HepG2 (cell line): ENCODE results near the gene ZPR1. TPM values are rescaled to one million over a fixed set of nuclear protein-coding genes. Genes with fewer than 3 reads are reported as not detected.

Experiments
- ARID4A ChIP-seq: sonication (generic); formaldehyde crosslinking; IDR thresholded peaks from 2 replicates; pipeline ENCODE4 v1.5.0; 2020; ENCODE audit warnings: mild to moderate bottlenecking, missing genetic modification reagents, borderline replicate concordance
- ATM ChIP-seq: fragments of 450-650 bp; IDR thresholded peaks from 2 replicates; pipeline ENCODE4 v1.7.1; 2017; ENCODE audit warnings: mild to moderate bottlenecking, borderline replicate concordance
- BCL6 ChIP-seq: IDR thresholded peaks from 2 replicates; pipeline ENCODE4 v1.6.1; 2016; ENCODE audit warnings: missing genetic modification reagents, missing compliant biosample characterization
- HMGA1 ChIP-seq: sonication (generic); formaldehyde crosslinking; conservative IDR thresholded peaks from 2 replicates; pipeline ENCODE4 v1.4.0; 2020; ENCODE audit warnings: missing genetic modification reagents
- RFX1 ChIP-seq: fragments of 450-650 bp; IDR thresholded peaks from 2 replicates; pipeline ENCODE4 v1.6.1; 2017
- SMYD3 ChIP-seq: sonication (generic); formaldehyde crosslinking; IDR thresholded peaks from 2 replicates; pipeline ENCODE4 v1.8.1; 2023; ENCODE audit warnings: mild to moderate bottlenecking, missing genetic modification reagents
- STAT5B ChIP-seq: sonication (generic); formaldehyde crosslinking; IDR thresholded peaks from 2 replicates; pipeline ENCODE4 v1.4.0; 2020; ENCODE audit warnings: missing genetic modification reagents
- TGIF2 ChIP-seq: IDR thresholded peaks from 2 replicates; pipeline ENCODE4 v1.6.1; 2016; ENCODE audit warnings: control low read depth, missing compliant biosample characterization
- TP53 ChIP-seq: sonication (generic); formaldehyde crosslinking; conservative IDR thresholded peaks from 2 replicates; pipeline ENCODE4 v1.4.0; 2020; ENCODE audit warnings: missing genetic modification reagents
- ZBTB3 ChIP-seq: sonication (generic); formaldehyde crosslinking; IDR thresholded peaks from 2 replicates; pipeline ENCODE4 v1.4.0; 2020; ENCODE audit warnings: low read depth, mild to moderate bottlenecking, moderate library complexity, missing genetic modification reagents, borderline replicate concordance
- ZBTB49 ChIP-seq: sonication (generic); formaldehyde crosslinking; IDR thresholded peaks from 2 replicates; pipeline ENCODE4 v1.4.0; 2020; ENCODE audit warnings: missing genetic modification reagents, borderline replicate concordance
- ZKSCAN8 ChIP-seq: IDR thresholded peaks from 2 replicates; pipeline ENCODE4 v1.6.1; 2016; ENCODE audit warnings: borderline replicate concordance, missing genetic modification reagents, missing compliant biosample characterization
- ZNF12 ChIP-seq: sonication (generic); formaldehyde crosslinking; IDR thresholded peaks from 2 replicates; pipeline ENCODE4 v1.5.0; 2020; ENCODE audit warnings: missing genetic modification reagents
- ZNF674 ChIP-seq: sonication (generic); formaldehyde crosslinking; IDR thresholded peaks from 2 replicates; pipeline ENCODE4 v1.5.0; 2020; ENCODE audit warnings: low read depth, mild to moderate bottlenecking, missing genetic modification reagents
- ZNF678 ChIP-seq: sonication (generic); formaldehyde crosslinking; IDR thresholded peaks from 2 replicates; pipeline ENCODE4 v1.4.0; 2020; ENCODE audit warnings: mild to moderate bottlenecking, missing genetic modification reagents
- ZNF780A ChIP-seq: sonication (generic); formaldehyde crosslinking; IDR thresholded peaks from 2 replicates; pipeline ENCODE4 v1.8.0; 2022; ENCODE audit warnings: mild to moderate bottlenecking, missing genetic modification reagents, moderate library complexity
- ZNF790 ChIP-seq: sonication (generic); formaldehyde crosslinking; IDR thresholded peaks from 2 replicates; pipeline ENCODE4 v1.8.0; 2022; ENCODE audit warnings: missing genetic modification reagents, mild to moderate bottlenecking, borderline replicate concordance
- polyA plus RNA-seq, 8 experiments: library from polyadenylated mRNA; depleted of rRNA in 3 of 8; stranded (reverse) in 7 of 8; unstranded in 1 of 8; fragments of >200 nt; fragmentation: Illumina TruSeq in 4 of 8; extraction: Trizol in 4 of 8; gene quantifications; 2 replicates each; pipeline versions ENCODE4 v1.2.1 to v1.2.3, GENCODE V29; 2011 to 2016; ENCODE audit warnings: low read depth in 4 of 8, missing spikeins in 1 of 8, mixed read lengths in 1 of 8; ENCODE audit not compliant: insufficient read depth in 1 of 8
- total RNA-seq, 5 experiments: library from RNA; depleted of rRNA; stranded (reverse); fragments of >200 nt; fragmentation: Illumina TruSeq; extraction: Trizol; gene quantifications; 2 replicates each; pipeline ENCODE4 v1.2.3, GENCODE V29; 2016; ENCODE audit warnings: low read depth in 1 of 5
- TF ChIP-seq, protein P1 (sequence below): fragments of 450-650 bp; IDR thresholded peaks from 2 replicates; pipeline ENCODE4 v1.6.1; 2016
- TF ChIP-seq, protein P2 (sequence below), 2 experiments: sonication (generic) in 1 of 2; formaldehyde crosslinking in 1 of 2; IDR thresholded peaks; 2 replicates each; pipeline versions ENCODE4 v1.4.0 to v1.6.1; 2018 to 2020; ENCODE audit warnings: missing genetic modification reagents in 2 of 2, borderline replicate concordance in 1 of 2, low read depth in 1 of 2, mild to moderate bottlenecking in 1 of 2, missing biosample characterization in 1 of 2

Gene ZPR1
- total and polyA plus RNA-seq, 2 of the 13 experiments (the other 11 are each of a cell fraction or from before 2014, with no cell fraction given): 40.0 to 79.3 TPM

- TF ChIP-seq ZNF780A (CRISPR knock-in tag) (no peak; the same call in 1 of the 2 replicates), TGIF2 (CRISPR knock-in tag) (0 out of 2 replicates have a peak, but pooled peaks have one; percentile 13), ZNF790 (CRISPR knock-in tag) (no peak), ZNF674 (CRISPR knock-in tag) (no peak), BCL6 (CRISPR knock-in tag) (peak; percentile 84), ZBTB49 (CRISPR knock-in tag) (no peak), ZBTB3 (CRISPR knock-in tag) (no peak), ATM (no peak), ARID4A (CRISPR knock-in tag) (peak; percentile 33; the same call in 1 of the 2 replicates), ZNF12 (CRISPR knock-in tag) (0 out of 2 replicates have a peak, but pooled peaks have one; percentile 11), STAT5B (CRISPR knock-in tag) (no peak), HMGA1 (CRISPR knock-in tag) (no peak), ZKSCAN8 (CRISPR knock-in tag) (peak; percentile 65; the same call in 1 of the 2 replicates), ZNF678 (no peak), RFX1 (no peak), SMYD3 (CRISPR knock-in tag) (no peak; the same call in none of the 2 replicates), TP53 (CRISPR knock-in tag) (0 out of 2 replicates have a peak, but pooled peaks have one; percentile 19)
- TF ChIP-seq, protein P1, sequence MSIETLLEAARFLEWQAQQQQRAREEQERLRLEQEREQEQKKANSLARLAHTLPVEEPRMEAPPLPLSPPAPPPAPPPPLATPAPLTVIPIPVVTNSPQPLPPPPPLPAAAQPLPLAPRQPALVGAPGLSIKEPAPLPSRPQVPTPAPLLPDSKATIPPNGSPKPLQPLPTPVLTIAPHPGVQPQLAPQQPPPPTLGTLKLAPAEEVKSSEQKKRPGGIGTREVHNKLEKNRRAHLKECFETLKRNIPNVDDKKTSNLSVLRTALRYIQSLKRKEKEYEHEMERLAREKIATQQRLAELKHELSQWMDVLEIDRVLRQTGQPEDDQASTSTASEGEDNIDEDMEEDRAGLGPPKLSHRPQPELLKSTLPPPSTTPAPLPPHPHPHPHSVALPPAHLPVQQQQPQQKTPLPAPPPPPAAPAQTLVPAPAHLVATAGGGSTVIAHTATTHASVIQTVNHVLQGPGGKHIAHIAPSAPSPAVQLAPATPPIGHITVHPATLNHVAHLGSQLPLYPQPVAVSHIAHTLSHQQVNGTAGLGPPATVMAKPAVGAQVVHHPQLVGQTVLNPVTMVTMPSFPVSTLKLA: no peak
- TF ChIP-seq, protein P2, sequence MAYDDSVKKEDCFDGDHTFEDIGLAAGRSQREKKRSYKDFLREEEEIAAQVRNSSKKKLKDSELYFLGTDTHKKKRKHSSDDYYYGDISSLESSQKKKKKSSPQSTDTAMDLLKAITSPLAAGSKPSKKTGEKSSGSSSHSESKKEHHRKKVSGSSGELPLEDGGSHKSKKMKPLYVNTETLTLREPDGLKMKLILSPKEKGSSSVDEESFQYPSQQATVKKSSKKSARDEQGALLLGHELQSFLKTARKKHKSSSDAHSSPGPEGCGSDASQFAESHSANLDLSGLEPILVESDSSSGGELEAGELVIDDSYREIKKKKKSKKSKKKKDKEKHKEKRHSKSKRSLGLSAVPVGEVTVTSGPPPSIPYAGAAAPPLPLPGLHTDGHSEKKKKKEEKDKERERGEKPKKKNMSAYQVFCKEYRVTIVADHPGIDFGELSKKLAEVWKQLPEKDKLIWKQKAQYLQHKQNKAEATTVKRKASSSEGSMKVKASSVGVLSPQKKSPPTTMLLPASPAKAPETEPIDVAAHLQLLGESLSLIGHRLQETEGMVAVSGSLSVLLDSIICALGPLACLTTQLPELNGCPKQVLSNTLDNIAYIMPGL (CRISPR knock-in tag; IDR thresholded peaks at IDR 0.05; ENCODE audit: borderline replicate concordance in 1 of 2, low read depth in 1 of 2): peak; percentile 70 to 82; a peak in 3 of 4 replicates
Observed at GRCh38 chr11:116828632-116829524, 41.1 kb upstream of the ZPR1 start (continued).
